OCI-LY3 (cell line): ENCODE results near the gene FMO2.

Experiments
- EZH2phosphoT487 ChIP-seq: fragments of 200-600 bp; shearing (Covaris generic); IDR thresholded peaks from 2 replicates; pipeline ENCODE4 v1.6.1; 2018; ENCODE audit warnings: antibody characterized with exemption, mixed run types, low read depth
- TF ChIP-seq, protein P1 (sequence below): fragments of 200-600, 300-600 bp; sonication (generic); IDR thresholded peaks from 2 replicates; pipeline ENCODE4 v1.5.1; 2014; ENCODE audit warnings: antibody characterized with exemption, low read length, low read depth

DNA sequence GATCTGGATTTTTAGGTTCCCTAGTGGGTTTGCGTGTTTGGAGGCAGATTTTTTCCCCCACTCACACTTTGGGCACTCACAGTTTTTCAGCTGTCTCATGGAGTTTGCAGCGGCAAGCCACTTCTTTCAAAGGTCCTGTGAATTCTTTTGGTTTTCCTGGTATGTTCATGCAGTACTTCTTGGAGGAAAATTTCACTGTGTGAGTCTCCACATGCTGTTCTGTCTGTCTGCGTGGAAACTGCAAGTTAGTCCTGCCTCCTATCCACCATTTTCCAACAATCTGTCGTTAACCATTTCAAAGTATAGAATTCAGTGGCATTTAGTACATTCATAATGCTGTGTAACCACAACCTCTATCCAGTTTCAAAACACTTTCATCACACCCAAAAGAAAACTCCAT, 62.4 kb downstream of the FMO2 start:
- TF ChIP-seq, protein P1, sequence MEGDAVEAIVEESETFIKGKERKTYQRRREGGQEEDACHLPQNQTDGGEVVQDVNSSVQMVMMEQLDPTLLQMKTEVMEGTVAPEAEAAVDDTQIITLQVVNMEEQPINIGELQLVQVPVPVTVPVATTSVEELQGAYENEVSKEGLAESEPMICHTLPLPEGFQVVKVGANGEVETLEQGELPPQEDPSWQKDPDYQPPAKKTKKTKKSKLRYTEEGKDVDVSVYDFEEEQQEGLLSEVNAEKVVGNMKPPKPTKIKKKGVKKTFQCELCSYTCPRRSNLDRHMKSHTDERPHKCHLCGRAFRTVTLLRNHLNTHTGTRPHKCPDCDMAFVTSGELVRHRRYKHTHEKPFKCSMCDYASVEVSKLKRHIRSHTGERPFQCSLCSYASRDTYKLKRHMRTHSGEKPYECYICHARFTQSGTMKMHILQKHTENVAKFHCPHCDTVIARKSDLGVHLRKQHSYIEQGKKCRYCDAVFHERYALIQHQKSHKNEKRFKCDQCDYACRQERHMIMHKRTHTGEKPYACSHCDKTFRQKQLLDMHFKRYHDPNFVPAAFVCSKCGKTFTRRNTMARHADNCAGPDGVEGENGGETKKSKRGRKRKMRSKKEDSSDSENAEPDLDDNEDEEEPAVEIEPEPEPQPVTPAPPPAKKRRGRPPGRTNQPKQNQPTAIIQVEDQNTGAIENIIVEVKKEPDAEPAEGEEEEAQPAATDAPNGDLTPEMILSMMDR: no peak
- no peak for TF ChIP-seq EZH2phosphoT487
